GM19463 (cell line): ENCODE data around the gene COMT.

Experiments used
- ATAC-seq: cut with Tn5 transposase; IDR thresholded peaks from one replicate; pipeline ENCODE4 v1.9.1; 2021; ENCODE audit warnings: mild to moderate bottlenecking, moderate library complexity; ENCODE audit not compliant: unreplicated experiment

COMT gene

DNA sequence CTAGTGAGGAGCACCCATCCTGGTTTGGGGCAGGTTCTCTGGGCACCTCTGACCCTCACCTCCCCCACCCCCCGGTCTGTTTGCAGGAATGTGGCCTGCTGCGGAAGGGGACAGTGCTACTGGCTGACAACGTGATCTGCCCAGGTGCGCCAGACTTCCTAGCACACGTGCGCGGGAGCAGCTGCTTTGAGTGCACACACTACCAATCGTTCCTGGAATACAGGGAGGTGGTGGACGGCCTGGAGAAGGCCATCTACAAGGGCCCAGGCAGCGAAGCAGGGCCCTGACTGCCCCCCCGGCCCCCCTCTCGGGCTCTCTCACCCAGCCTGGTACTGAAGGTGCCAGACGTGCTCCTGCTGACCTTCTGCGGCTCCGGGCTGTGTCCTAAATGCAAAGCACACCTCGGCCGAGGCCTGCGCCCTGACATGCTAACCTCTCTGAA, 26.9 kb downstream of the COMT start:
- ATAC-seq = no peak

- ATAC-seq = no peak
Observed at GRCh38 chr22:19969141-19969928, 27.8 kb downstream of the COMT start.

DNA sequence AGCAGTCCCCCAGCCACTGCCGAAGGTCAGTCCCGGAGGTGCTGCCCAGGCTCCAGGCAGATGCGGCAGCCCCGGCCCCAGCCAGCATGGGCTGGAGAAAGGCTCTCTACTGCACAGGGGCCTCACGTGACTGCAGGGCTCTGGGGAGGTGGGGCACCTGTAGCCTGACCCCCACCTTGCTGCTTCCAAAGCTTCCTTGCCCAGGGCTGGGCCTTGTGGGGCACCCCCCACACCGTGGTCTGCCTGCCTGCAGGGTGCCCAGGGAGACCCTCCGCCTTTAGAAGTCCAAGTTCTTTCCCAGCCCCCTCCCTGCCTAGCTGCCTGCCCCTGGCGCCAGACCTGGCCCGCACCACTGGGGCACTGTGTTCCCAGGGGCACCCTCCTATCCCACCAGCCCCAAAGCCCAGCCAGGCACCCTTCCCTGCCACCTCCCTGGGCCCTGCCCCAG, 28.5 kb downstream of the COMT start:
- ATAC-seq = no peak

GRCh38 chr22:19970479-19971275, 29.1 kb downstream of the COMT start:
- no peak for ATAC-seq

- ATAC-seq = no peak
Observed at GRCh38 chr22:19971276-19972124, 29.9 kb downstream of the COMT start.

DNA sequence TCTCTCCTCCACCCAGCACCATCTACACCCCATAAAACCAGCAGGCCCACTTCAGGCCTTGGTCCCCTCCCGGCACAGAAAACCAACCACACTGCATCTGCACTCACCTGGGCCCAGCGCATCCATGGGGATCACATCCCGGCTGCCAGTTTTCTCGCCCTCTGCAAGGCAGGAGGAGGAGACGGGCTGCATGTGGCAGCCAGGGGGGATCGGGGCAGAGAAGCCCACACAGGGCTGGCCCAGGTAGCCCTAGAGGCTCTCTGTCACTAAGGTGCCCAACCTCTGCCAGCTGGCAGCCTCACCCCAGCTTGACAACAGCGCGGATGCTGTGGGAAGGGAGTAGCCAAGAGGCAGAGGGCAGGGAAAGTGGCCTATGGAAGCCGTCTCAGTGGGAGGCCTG, 30.7 kb downstream of the COMT start:
- no peak for ATAC-seq

DNA sequence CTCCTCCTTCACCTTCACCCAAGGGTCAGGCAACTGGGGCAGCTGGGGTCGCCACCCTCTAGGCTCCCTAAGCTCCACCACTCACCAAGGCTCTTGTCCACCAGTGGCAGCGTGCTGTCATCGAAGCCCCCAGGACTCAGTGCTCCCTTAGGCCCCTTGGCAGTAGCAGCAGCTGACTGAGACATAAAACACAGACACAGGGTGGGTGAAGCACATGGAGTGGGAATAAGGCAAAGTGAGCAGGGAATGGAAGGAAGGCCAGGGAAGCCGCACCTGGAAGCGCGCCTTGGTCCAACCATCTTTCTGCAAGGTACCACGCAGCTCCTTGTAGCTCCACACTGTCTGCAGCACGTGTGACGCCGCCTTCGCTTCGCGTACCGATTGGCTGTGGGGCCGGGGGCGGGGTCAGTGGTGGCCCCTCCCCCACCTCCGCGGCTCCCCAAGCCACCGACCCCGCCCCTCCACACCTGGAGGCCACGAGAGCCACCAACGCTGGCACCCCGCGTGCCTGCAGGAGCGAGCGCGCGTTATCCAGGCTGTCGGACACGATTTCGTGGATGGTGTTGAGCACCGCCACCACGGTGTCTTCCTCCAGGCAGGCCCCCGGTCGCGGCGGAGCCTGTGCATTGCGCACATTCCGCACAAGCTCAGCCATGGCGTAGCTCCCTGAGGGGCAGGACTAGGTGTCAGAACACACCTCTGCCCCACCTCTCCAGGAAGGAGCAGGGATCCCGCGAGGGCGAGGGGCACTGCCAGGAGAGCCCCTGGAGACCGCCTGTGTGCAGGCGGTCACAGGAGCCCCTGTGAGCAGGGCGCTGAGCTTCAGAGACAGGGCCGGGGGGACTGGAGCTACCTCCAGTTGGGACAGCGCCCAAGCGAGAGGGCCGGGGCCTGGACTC, 31.3 kb downstream of the COMT start:
- ATAC-seq = no peak

GRCh38 chr22:19973551-19974267, 32.1 kb downstream of the COMT start:
- ATAC-seq = no peak

DNA sequence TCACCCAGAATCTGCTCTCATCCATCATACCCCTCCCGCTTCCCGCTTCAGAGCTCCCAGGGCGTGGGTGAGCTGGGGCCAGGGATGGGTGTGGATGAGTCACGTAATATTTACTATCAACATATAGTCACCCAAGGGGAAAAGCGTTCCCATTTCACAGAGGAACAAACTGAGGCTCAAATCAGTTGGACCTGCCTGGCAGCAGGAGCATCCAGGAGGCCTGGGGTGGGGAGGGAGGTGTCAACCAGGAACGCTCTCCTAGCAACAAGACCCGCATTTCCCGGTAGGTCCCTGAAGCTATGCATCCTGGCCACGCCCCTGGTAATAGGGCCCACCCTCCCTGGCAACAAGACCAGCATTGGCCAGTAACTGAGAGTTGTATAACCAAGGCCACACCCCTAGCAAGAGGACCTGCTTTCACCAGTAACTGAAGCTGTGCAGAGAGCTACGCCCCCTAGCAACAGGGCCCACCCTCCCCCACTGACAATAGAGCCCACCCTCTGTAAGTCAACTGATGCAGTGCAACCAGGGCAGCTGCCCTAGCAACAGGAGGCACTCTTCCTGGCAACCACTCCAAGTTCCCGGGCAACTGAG, 32.8 kb downstream of the COMT start:
- ATAC-seq = no peak

DNA sequence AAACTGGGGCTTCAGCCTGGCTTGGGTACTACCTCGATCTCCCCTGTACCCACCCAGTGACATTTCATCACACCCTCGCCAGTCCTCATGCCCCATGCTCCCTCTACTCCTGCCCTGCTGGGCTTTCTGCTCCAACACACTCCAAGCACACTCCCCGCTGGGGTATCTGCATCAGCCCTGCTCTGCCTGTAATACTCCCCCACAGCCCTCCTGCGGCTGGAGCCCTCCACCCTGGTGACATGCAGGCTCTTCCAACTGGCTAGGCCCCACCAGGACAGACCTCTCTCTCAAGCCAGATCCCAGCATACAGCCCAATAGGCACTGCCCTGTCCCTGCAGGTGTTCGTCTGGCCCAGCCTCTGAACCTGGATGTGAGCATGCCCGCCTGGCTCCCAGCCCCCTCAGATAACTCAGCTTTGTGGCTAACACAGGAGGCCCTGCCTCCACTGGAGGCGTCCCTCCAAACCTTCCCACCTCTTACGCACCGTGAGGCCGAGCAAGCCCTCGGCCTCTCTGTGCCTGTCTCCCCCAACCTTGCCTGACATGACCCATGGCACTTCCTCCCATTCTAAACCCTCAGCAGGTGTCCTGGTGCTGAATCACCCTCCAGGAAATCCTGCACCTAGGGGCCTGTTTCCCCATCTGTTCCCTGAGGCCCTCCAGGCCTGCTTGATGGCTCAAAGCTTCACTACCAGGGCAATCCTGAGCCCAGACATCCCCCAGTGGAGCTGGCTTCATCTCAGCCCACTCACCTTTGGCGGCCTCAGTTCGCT, 33.5 kb downstream of the COMT start:
- no peak for ATAC-seq

DNA sequence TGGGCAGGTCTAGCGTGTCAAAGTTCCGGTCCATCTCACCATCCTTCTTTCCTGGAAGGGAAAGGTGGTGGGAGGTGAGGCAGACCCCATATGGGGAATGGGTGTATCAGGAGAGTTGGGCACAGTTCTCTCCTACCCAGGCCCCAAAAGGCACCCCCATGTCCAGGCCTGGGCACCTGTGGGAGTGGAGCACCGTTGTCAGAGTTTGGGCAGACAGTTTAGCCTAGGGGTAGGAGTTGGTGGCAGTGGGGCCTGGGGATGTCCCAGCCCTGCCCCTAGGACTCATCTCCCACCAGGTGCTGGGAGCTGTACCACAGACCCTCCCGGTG, 34.1 kb downstream of the COMT start:
- no peak for ATAC-seq

DNA sequence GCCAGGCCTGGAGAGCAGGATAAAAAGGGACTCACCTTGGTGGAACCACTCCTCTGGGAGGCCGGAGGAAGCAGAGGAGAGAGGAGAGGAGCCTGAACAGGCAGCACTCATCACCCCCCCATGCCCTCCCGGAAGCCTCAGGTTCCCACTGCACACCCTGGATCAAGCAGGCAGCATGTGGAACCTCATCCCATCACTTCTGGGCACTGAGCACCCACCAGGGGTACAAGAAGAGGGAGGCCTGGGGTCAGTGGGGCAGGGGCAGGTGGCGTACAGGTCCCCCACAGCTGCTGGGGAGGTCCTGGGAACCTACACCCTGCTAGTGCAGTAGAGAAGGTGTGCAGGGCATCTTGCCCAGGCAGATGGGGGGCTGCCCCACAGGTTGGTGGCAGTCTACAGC, 35.1 kb downstream of the COMT start:
- no peak for ATAC-seq

DNA sequence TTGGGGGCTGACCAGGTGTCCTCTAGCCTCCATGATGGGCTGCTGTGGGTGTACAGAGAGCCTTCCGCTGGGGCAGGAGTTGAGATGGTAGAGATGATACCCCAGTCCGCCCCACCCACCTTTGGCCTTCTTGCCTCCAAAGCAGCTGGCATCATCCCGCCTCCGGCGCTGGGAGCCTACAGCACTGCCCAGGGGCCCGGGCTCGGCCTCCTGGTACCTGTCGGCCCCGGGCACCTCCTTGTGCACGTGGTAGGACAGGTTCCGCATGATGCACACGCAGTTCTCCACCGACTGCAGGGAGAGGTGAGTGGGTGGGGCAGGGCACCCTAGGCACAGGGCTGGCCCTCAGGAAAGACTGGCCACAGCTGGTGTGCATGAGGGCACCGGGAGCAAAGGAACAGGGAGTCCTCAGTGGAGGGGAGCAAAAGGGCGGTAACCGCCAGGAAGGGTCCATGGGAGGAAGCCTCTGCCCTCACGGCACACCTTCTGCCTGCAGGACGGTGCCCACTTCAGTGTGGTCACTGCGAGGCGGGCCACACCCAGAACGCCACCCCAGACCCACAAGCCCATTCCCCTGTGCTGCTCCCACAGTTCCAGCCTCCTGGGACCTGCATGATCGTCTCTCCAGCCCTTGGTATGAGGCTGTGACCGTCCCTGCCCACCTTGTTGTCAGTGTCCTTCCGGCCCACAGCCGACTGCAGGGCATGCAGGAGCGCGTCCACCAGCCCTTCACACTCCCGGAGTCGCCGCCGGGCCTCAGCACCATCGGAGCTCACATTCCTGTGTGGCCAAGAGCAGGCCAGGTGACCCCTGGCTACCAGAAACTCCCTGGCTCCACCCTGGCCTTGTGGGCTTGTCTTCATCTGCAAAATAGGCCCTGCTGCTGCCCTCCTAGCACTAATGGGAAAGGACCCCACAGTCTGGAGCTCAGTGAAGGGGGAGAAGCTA, 36.0 kb downstream of the COMT start:
- no peak for ATAC-seq

GRCh38 chr22:19978748-19979147, 37.2 kb downstream of the COMT start:
- no peak for ATAC-seq

- no peak for ATAC-seq
Observed at GRCh38 chr22:19979712-19980493, 38.3 kb downstream of the COMT start.

DNA sequence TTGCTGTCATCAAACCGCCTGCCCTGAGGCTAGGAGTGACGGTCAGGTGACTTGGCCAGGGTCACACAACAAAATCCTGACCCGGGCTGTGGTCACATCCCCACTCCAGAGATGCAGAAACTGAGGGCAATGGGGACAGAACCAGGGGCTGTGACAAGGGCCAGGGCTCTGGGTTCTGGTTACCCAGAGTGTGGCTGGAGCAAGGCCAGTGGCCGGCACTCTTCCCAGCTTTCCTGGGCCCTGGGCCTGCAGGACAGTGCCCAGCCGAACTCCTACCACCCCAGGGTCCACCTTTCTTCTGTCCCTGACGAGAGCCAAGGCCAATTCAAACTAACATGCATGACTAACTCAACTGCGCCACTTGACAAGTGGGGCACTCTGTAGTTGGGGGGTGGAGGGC, 39.2 kb downstream of the COMT start:
- ATAC-seq = no peak
